ENCODE measurements around the gene PARD3B. TPM values are rescaled to one million over a fixed set of nuclear protein-coding genes. Genes with fewer than 3 reads are reported as not detected.

PARD3B gene
- total RNA-seq, 1 experiment from 2014 or later = 3.9 TPM

GRCh38 chr2:205045706-205046105 is 500.4 kb downstream of the PARD3B start:
- Histone ChIP-seq H3F3A (ENCODE audit: low read length, unreplicated experiment) (no peaks in the 10 kb centered on the region), H3K27me3 (ENCODE audit: low read length) (no peaks in the 10 kb centered on the region), H3K9me3 (ENCODE audit: low read length) (no peaks in the 10 kb centered on the region), H3K9me2 (replicated peaks; ENCODE audit: low read length) (no peaks in the 10 kb centered on the region), H3K4me1 (ENCODE audit: insufficient read depth, low read length) (no peaks in the 10 kb centered on the region), H3K9ac (ENCODE audit: low read length) (no peak overlapping the region), H2AFZ (ENCODE audit: low read length) (no peak overlapping the region), H3K27ac (ENCODE audit: low read length) (no peak overlapping the region), H3K79me2 (ENCODE audit: low read length) (no peaks in the 10 kb centered on the region), H3K4me2 (ENCODE audit: low read length) (no peak overlapping the region), H3K36me3 (ENCODE audit: low read depth, low read length) (no peaks in the 10 kb centered on the region), H4K20me1 (ENCODE audit: low read length) (no peaks in the 10 kb centered on the region), H3K4me3 (ENCODE audit: low read length) (no peak overlapping the region)
- intact Hi-C loops (cut with micrococcal nuclease) = no loop called here
- BruUV-seq (replicated peaks) = no TSS peak
- POLR2A ChIA-PET (ENCODE audit: unreplicated experiment) = no interaction called here
- ATAC-seq = no peak
- no peak for TF ChIP-seq CTCF (conservative IDR thresholded peaks at IDR 0.05; ENCODE audit: low read depth, low read length)
- no peak for TF ChIP-seq EZH2phosphoT487 (IDR thresholded peaks at IDR 0.05; ENCODE audit: borderline replicate concordance, low read length)
- TF ChIP-seq EZH2 (IDR thresholded peaks at IDR 0.05; ENCODE audit: low read length, unreplicated experiment) = no peak
- CTCF ChIA-PET = no interaction called here
- no peak for DNase-seq

- no peaks in the 10 kb centered on the region for H3K9me2 ChIP-seq (replicated peaks; ENCODE audit: low read length)
- no peaks in the 10 kb centered on the region for H4K20me1 ChIP-seq (ENCODE audit: low read length)
- H3K4me3 ChIP-seq (ENCODE audit: low read length) = no peak overlapping the region
- BruUV-seq (replicated peaks) = no TSS peak
- no peaks in the 10 kb centered on the region for H3K27me3 ChIP-seq (ENCODE audit: low read length)
- no peaks in the 10 kb centered on the region for H3K4me1 ChIP-seq (ENCODE audit: insufficient read depth, low read length)
- intact Hi-C loops (cut with micrococcal nuclease) = no loop called here
- ATAC-seq (no peak), DNase-seq (no peak)
- H2AFZ ChIP-seq (ENCODE audit: low read length) = no peak overlapping the region
- ChIA-PET POLR2A (ENCODE audit: unreplicated experiment) (no interaction called here), CTCF (no interaction called here)
- H3K9ac ChIP-seq (ENCODE audit: low read length) = no peak overlapping the region
- no peak overlapping the region for H3K27ac ChIP-seq (ENCODE audit: low read length)
- H3K79me2 ChIP-seq (ENCODE audit: low read length) = no peaks in the 10 kb centered on the region
- TF ChIP-seq CTCF (conservative IDR thresholded peaks at IDR 0.05; ENCODE audit: low read depth, low read length) (0 out of 2 replicates have a peak, but pooled peaks have one; percentile 18), EZH2phosphoT487 (IDR thresholded peaks at IDR 0.05; ENCODE audit: borderline replicate concordance, low read length) (no peak)
- H3K36me3 ChIP-seq (ENCODE audit: low read depth, low read length) = no peaks in the 10 kb centered on the region
- H3K4me2 ChIP-seq (ENCODE audit: low read length) = no peak overlapping the region
- no peaks in the 10 kb centered on the region for H3K9me3 ChIP-seq (ENCODE audit: low read length)
- no peaks in the 10 kb centered on the region for H3F3A ChIP-seq (ENCODE audit: low read length, unreplicated experiment)
Measured at GRCh38 chr2:205047273-205047839, 502.1 kb downstream of the PARD3B start.

- Histone ChIP-seq H4K20me1 (ENCODE audit: low read length) (no peaks in the 10 kb centered on the region), H3F3A (ENCODE audit: low read length, unreplicated experiment) (no peaks in the 10 kb centered on the region), H3K79me2 (ENCODE audit: low read length) (no peaks in the 10 kb centered on the region), H3K9ac (ENCODE audit: low read length) (no peak overlapping the region), H3K9me3 (ENCODE audit: low read length) (no peaks in the 10 kb centered on the region), H3K4me1 (ENCODE audit: insufficient read depth, low read length) (no peaks in the 10 kb centered on the region), H3K4me2 (ENCODE audit: low read length) (no peak overlapping the region), H3K9me2 (replicated peaks; ENCODE audit: low read length) (no peaks in the 10 kb centered on the region), H3K36me3 (ENCODE audit: low read depth, low read length) (no peaks in the 10 kb centered on the region), H3K27me3 (ENCODE audit: low read length) (no peaks in the 10 kb centered on the region), H3K4me3 (ENCODE audit: low read length) (no peak overlapping the region), H2AFZ (ENCODE audit: low read length) (no peak overlapping the region), H3K27ac (ENCODE audit: low read length) (no peak overlapping the region)
- CTCF ChIA-PET = interaction anchor here (0.7 kb wide), 1 partner anchor 110 kb away, joined by 3 read pairs; no protein-coding TSS in a partner anchor
- peak; percentile 12 for DNase-seq
- peak; percentile 51 for TF ChIP-seq CTCF (conservative IDR thresholded peaks at IDR 0.05; ENCODE audit: low read depth, low read length)
- TF ChIP-seq EZH2phosphoT487 (IDR thresholded peaks at IDR 0.05; ENCODE audit: borderline replicate concordance, low read length) = no peak
- POLR2A ChIA-PET (ENCODE audit: unreplicated experiment) = no interaction called here
- no TSS peak for BruUV-seq (replicated peaks)
- ATAC-seq = no peak
- intact Hi-C loops (cut with micrococcal nuclease) = no loop called here
Measured at GRCh38 chr2:205051417-205051816, 506.1 kb downstream of the PARD3B start.

Measured in PC-3 (cell line).